CD14-positive monocyte (primary cell): ENCODE measurements around the gene MOB3B. TPM values are rescaled to one million over a fixed set of nuclear protein-coding genes. Genes with fewer than 3 reads are reported as not detected.

Experiments
- DNase-seq, 3 donors: peaks; one replicate each; pipeline ENCODE4 v3.0.0-alpha.2; 2011 to 2022
- H2AFZ ChIP-seq: 2 replicates; pipeline ENCODE4 v1.6.0; 2012; ENCODE audit warnings: mild to moderate bottlenecking, low read depth, low read length, inconsistent platforms; ENCODE audit not compliant: insufficient read depth, poor library complexity, severe bottlenecking
- H3K27ac ChIP-seq, 2 donors: 1 replicate in 1 of 2; 2 replicates in 1 of 2; pipeline ENCODE4 v1.5.1; 2012 to 2013; ENCODE audit warnings: low read length in 2 of 2, control low read depth in 1 of 2, inconsistent platforms in 1 of 2, low read depth in 1 of 2, mild to moderate bottlenecking in 1 of 2
- H3K27me3 ChIP-seq, 2 donors: one replicate each; pipeline versions ENCODE4 v1.6.0 to v1.6.1; 2011 to 2013; ENCODE audit warnings: low read length in 2 of 2; ENCODE audit not compliant: control insufficient read depth in 2 of 2, insufficient read depth in 2 of 2
- H3K36me3 ChIP-seq, 2 donors: replicated peaks in 1 of 2; 1 replicate in 1 of 2; 2 replicates in 1 of 2; pipeline versions ENCODE4 v1.5.1 to v1.6.1; 2012 to 2013; ENCODE audit warnings: low read length in 2 of 2, control low read depth in 1 of 2, inconsistent platforms in 1 of 2, mild to moderate bottlenecking in 1 of 2; ENCODE audit not compliant: insufficient read depth in 2 of 2, control insufficient read depth in 1 of 2
- H3K4me1 ChIP-seq, 2 donors: 1 replicate in 1 of 2; 2 replicates in 1 of 2; pipeline versions ENCODE4 v1.5.1 to v1.6.1; 2012 to 2013; ENCODE audit warnings: low read length in 2 of 2, control low read depth in 1 of 2, inconsistent platforms in 1 of 2, mild to moderate bottlenecking in 1 of 2, moderate library complexity in 1 of 2; ENCODE audit not compliant: insufficient read depth in 2 of 2, control insufficient read depth in 1 of 2
- H3K4me2 ChIP-seq: replicated peaks from 2 replicates; pipeline ENCODE3; 2012; ENCODE audit warnings: low read length, moderate library complexity, mild to moderate bottlenecking; ENCODE audit not compliant: poor library complexity, severe bottlenecking; ENCODE audit errors: extremely low read depth
- H3K4me3 ChIP-seq, 3 experiments: fragments of 200-600 bp in 1 of 3; sonication (generic) in 1 of 3; replicated peaks in 1 of 3; 1 replicate in 2 of 3; 2 replicates in 1 of 3; pipeline ENCODE4 v1.5.1; 2011 to 2013; ENCODE audit warnings: low read length in 3 of 3, mild to moderate bottlenecking in 3 of 3, control low read depth in 2 of 3, low read depth in 2 of 3, inconsistent platforms in 1 of 3, moderate library complexity in 1 of 3
- H3K79me2 ChIP-seq: 2 replicates; pipeline ENCODE4 v1.6.0; 2012; ENCODE audit warnings: mild to moderate bottlenecking, control low read depth, inconsistent platforms, low read length, moderate library complexity; ENCODE audit not compliant: insufficient read depth
- H3K9ac ChIP-seq: 2 replicates; pipeline ENCODE4 v1.6.0; 2017; ENCODE audit warnings: low read length, mild to moderate bottlenecking; ENCODE audit not compliant: insufficient read depth, poor library complexity, severe bottlenecking
- H3K9me3 ChIP-seq, 2 donors: replicated peaks in 1 of 2; 1 replicate in 1 of 2; 2 replicates in 1 of 2; pipeline versions ENCODE4 v1.5.1 to v1.6.1; 2012 to 2013; ENCODE audit warnings: low read length in 2 of 2, control low read depth in 1 of 2; ENCODE audit not compliant: control insufficient read depth in 1 of 2, insufficient read depth in 1 of 2
- H4K20me1 ChIP-seq: 2 replicates; pipeline ENCODE4 v1.6.0; 2012; ENCODE audit warnings: mild to moderate bottlenecking, low read length, control low read depth, moderate library complexity; ENCODE audit not compliant: insufficient read depth
- H3K27ac Mint-ChIP-seq, 7 donors: one replicate each; pipeline ENCODE4 v1.8.0; 2020; ENCODE audit warnings: mild to moderate bottlenecking in 7 of 7, mixed read lengths in 7 of 7, moderate library complexity in 6 of 7, inconsistent platforms in 2 of 7
- H3K27me3 Mint-ChIP-seq, 3 donors: one replicate each; pipeline ENCODE4 v1.8.0; 2021 to 2022; ENCODE audit warnings: low read depth in 3 of 3, mild to moderate bottlenecking in 3 of 3, mixed read lengths in 3 of 3, moderate library complexity in 3 of 3, inconsistent platforms in 1 of 3
- H3K36me3 Mint-ChIP-seq, 2 donors: one replicate each; pipeline ENCODE4 v1.8.0; 2020; ENCODE audit warnings: mixed read lengths in 2 of 2, inconsistent platforms in 1 of 2, mild to moderate bottlenecking in 1 of 2
- H3K4me1 Mint-ChIP-seq: one replicate; pipeline ENCODE4 v1.8.0; 2020; ENCODE audit warnings: mild to moderate bottlenecking, mixed read lengths
- H3K4me3 Mint-ChIP-seq, 2 donors: one replicate each; pipeline ENCODE4 v1.8.0; 2020; ENCODE audit warnings: mild to moderate bottlenecking in 2 of 2, mixed read lengths in 2 of 2, moderate library complexity in 1 of 2
- H3K9me3 Mint-ChIP-seq, 7 donors: one replicate each; pipeline ENCODE4 v1.8.0; 2020 to 2022; ENCODE audit warnings: mixed read lengths in 7 of 7, mild to moderate bottlenecking in 6 of 7, moderate library complexity in 6 of 7, inconsistent platforms in 2 of 7
- CTCF ChIP-seq: fragments of 200-600 bp; IDR thresholded peaks from one replicate; pipeline ENCODE4 v1.8.0; 2022; ENCODE audit warnings: antibody characterized with exemption, mild to moderate bottlenecking
- WGBS: methylation state at CpG from one replicate; pipeline ENCODE4 v1.1.5; 2013; ENCODE audit warnings: missing lambda C conversion rate; ENCODE audit not compliant: insufficient coverage; 5-methylcytosine and 5-hydroxymethylcytosine counted together
- intact Hi-C, 2 donors: fragments of 100-400 bp; cut with micrococcal nuclease; formaldehyde crosslinking; loops; one replicate each; pipeline versions ENCODE4 v1.15.0 to v1.15.1; 2023
- polyA plus RNA-seq, 3 donors: library from polyadenylated mRNA; depleted of rRNA in 1 of 3; unstranded in 2 of 3; stranded (reverse) in 1 of 3; fragments of 300-500 nt in 2 of 3; fragments of >200 nt in 1 of 3; fragmentation: Illumina TruSeq in 2 of 3; gene quantifications; 1 replicate in 2 of 3; 2 replicates in 1 of 3; pipeline ENCODE4 v1.2.3, GENCODE V29; 2012 to 2021

MOB3B gene
- polyA plus RNA-seq, 3 donors, result 1.2 to 2.2 (median 1.4) TPM

- no peaks in the 10 kb centered on the region for H3K9me3 ChIP-seq
- H3K4me2 ChIP-seq, result no peak overlapping the region
- H3K27ac ChIP-seq, result no peak overlapping the region
- H3K4me3 ChIP-seq, result no peak overlapping the region
- H3K9ac ChIP-seq, result no peak overlapping the region
- TF ChIP-seq CTCF, result no peak
- no peaks in the 10 kb centered on the region for H3K27me3 ChIP-seq
- intact Hi-C loops, result no loop called here
- no peaks in the 10 kb centered on the region for H3K36me3 ChIP-seq
- no peaks in the 10 kb centered on the region for H3K4me1 ChIP-seq
- DNase-seq, result no peak
- no peak overlapping the region for H3K4me3 Mint-ChIP-seq
- WGBS, result no CpG with 5 or more reads among the region's 4 CpGs
- H3K36me3 Mint-ChIP-seq, result peaks cover 0 to 2% of the 10 kb centered on the region in 2 donors
- peaks cover 0 to 4% (median 0%) of the 10 kb centered on the region in 3 donors for H3K27me3 Mint-ChIP-seq
- H3K79me2 ChIP-seq, result no peaks in the 10 kb centered on the region
- no peak overlapping the region for H3K27ac Mint-ChIP-seq
- H4K20me1 ChIP-seq, result no peaks in the 10 kb centered on the region
- no peak overlapping the region for H2AFZ ChIP-seq
- H3K4me1 Mint-ChIP-seq, result no peaks in the 10 kb centered on the region
- H3K9me3 Mint-ChIP-seq, result no peaks in the 10 kb centered on the region
Observed at GRCh38 chr9:27392451-27392850, 137.2 kb downstream of the MOB3B start.

DNA sequence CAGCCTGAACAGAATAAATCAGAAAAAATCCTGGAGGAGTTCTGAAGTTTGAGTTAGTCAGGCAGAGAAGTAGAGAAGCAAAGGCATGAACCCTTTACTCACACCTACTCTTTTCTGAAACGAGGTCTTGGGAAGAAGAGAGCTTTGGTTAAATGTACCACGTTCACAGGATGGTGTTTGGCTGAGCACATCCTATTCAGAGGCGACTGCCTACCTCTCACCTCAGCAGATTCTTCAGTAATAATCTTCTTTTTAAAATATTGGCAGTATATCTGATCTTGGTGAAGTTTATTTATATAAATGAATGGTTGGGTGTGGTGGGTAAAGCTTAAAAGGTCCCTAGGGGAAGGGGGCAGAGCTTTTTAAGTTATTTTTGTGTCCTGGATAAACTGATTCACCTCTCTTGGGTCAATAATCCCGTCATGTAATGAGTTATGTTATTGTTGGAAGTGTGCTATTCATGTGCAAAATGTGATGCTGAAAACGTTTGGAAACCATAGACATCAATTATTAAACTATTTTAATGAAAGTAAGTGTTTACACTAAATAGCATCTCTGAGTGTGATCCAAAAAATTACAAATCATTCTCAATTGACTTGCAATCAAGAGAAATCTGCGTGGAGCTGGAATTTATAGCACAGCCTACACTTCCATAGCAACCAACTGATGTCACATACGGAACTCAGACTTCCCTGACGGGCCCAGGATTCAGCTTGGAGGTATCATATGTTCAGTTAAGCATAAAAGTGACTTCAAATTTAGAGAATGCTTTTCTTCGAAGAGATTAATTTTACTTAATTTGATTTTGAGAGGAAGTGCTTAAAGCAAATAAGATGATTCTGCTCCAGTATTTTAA, 138.3 kb downstream of the MOB3B start:
- Histone ChIP-seq H3K4me3 (no peak overlapping the region), H3K9ac (no peak overlapping the region), H3K79me2 (no peaks in the 10 kb centered on the region), H3K4me1 (no peaks in the 10 kb centered on the region), H3K36me3 (no peaks in the 10 kb centered on the region), H3K4me2 (no peak overlapping the region), H4K20me1 (no peaks in the 10 kb centered on the region), H3K27ac (no peak overlapping the region), H3K9me3 (no peaks in the 10 kb centered on the region), H2AFZ (no peak overlapping the region), H3K27me3 (no peaks in the 10 kb centered on the region)
- Mint-ChIP-seq H3K27ac (no peak overlapping the region), H3K27me3 (peaks cover 0 to 4% (median 0%) of the 10 kb centered on the region in 3 donors), H3K4me3 (no peak overlapping the region), H3K36me3 (no peaks in the 10 kb centered on the region), H3K9me3 (no peaks in the 10 kb centered on the region), H3K4me1 (no peaks in the 10 kb centered on the region)
- intact Hi-C loops, result no loop called here
- no peak for DNase-seq
- no peak for TF ChIP-seq CTCF
- whole genome bisulfite sequencing, result no CpG with 5 or more reads among the region's 9 CpGs
